Kidney (tissue), 14 donors: Measurements from ENCODE around the gene KCNA4. TPM values are rescaled to one million over a fixed set of nuclear protein-coding genes. Genes with fewer than 3 reads are reported as not detected.
"Not testable (repeated sequence)": the region's sequence is repeated elsewhere in the genome, so short reads cannot be mapped to it uniquely, and the experiment has no call there.

ENCODE experiments used
- DNase-seq, 5 donors: peaks; one replicate each; pipeline ENCODE4 v3.0.0-alpha.2; 2013 to 2020
- FAIRE-seq: peaks from 2 replicates; lab custom pipeline; 2012; peaks lifted over from hg19 to GRCh38; lab: Jason Lieb, UNC
- H3K27ac ChIP-seq, 2 donors: one replicate each; pipeline ENCODE4 v1.7.0; 2013; ENCODE audit warnings: low read depth in 2 of 2, low read length in 2 of 2, inconsistent platforms in 1 of 2
- H3K27me3 ChIP-seq: one replicate; pipeline ENCODE4 v1.7.1; 2013; ENCODE audit warnings: low read length, inconsistent platforms; ENCODE audit not compliant: control insufficient read depth, insufficient read depth
- H3K36me3 ChIP-seq, 3 donors: one replicate each; pipeline versions ENCODE4 v1.7.0 to v1.7.1; 2013; ENCODE audit warnings: low read length in 3 of 3, control low read depth in 1 of 3, inconsistent platforms in 1 of 3; ENCODE audit not compliant: insufficient read depth in 3 of 3, control insufficient read depth in 2 of 3
- H3K4me1 ChIP-seq, 3 donors: one replicate each; pipeline versions ENCODE4 v1.7.0 to v1.7.1; 2013; ENCODE audit warnings: low read length in 3 of 3, inconsistent platforms in 1 of 3, low read depth in 1 of 3; ENCODE audit not compliant: control insufficient read depth in 2 of 3, insufficient read depth in 2 of 3
- H3K4me3 ChIP-seq, 3 donors: one replicate each; pipeline versions ENCODE4 v1.7.0 to v1.8.1; 2013; ENCODE audit warnings: low read length in 3 of 3, control low read depth in 1 of 3, inconsistent platforms in 1 of 3
- H3K9ac ChIP-seq, 3 donors: one replicate each; pipeline versions ENCODE4 v1.7.0 to v1.7.1; 2013; ENCODE audit warnings: low read length in 3 of 3, control low read depth in 1 of 3, inconsistent platforms in 1 of 3
- H3K9me3 ChIP-seq, 3 donors: one replicate each; pipeline versions ENCODE4 v1.7.0 to v1.7.1; 2013; ENCODE audit warnings: low read length in 3 of 3, control low read depth in 1 of 3, inconsistent platforms in 1 of 3; ENCODE audit not compliant: control insufficient read depth in 2 of 3, insufficient read depth in 1 of 3
- intact Hi-C: fragments of 100-400 bp; cut with DNase I; formaldehyde crosslinking; loops from one replicate; pipeline ENCODE4 v1.11.1; 2022
- polyA plus RNA-seq: library from polyadenylated mRNA; stranded (reverse); fragments of 350-450 nt; fragmentation: Illumina TruSeq; extraction: RNeasy Lipid Tissue Mini Kit (QIAGEN cat#74804); gene quantifications from one replicate; pipeline ENCODE4 v1.2.3, GENCODE V29; 2014; ENCODE audit warnings: low read depth, low replicate concordance; ENCODE audit not compliant: insufficient read depth
- total RNA-seq: library from RNA; stranded (reverse); fragmentation: NEBNext Ultra II Directional; extraction: Animal tissue kit (Norgen Biotek cat#: 25700); gene quantifications from one replicate; pipeline ENCODE4 v1.2.1, GENCODE V29; 2021
- TF ChIP-seq, protein P1 (sequence below): IDR thresholded peaks from 3 replicates; pipeline ENCODE4 v1.5.1; 2012; ENCODE audit warnings: mild to moderate bottlenecking, moderate library complexity, borderline replicate concordance; ENCODE audit not compliant: insufficient read depth; ENCODE audit errors: extremely low read depth
- donor health status: control.
- donor health status: control.
- donor health status: control.
- donor health status: control.
- donor health status: control.
- donor health status: DM: yes; HTN: yes; CAD: no.
- donor health status: Normal renal cell carcinoma (clear cell type).

The KCNA4 gene
- total and polyA plus RNA-seq, 2 donors from 2014 or later, result 0.06 to 0.39 TPM

DNA sequence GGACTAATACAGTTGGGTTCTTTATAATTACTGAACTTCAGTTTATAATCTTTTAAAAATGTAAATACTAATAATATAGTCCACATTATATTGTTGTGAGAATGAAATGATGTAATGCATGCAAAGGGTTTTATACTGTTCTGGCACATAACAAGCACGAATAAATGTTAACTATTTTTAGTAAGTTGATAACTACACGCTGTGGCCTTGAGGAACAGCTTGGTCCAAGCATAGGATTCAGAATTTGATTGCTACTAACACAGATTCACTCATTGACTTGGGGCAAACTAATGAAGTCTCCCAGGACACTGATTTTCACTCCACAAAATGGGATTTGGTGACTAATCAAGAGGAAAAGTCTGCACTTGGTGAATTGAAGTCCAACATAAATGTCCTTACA is 38.3 kb downstream of the KCNA4 start:
- intact Hi-C loops, result no loop called here
- no peak overlapping the region for H3K4me3 ChIP-seq
- no peak overlapping the region for H3K27ac ChIP-seq
- TF ChIP-seq, protein P1, sequence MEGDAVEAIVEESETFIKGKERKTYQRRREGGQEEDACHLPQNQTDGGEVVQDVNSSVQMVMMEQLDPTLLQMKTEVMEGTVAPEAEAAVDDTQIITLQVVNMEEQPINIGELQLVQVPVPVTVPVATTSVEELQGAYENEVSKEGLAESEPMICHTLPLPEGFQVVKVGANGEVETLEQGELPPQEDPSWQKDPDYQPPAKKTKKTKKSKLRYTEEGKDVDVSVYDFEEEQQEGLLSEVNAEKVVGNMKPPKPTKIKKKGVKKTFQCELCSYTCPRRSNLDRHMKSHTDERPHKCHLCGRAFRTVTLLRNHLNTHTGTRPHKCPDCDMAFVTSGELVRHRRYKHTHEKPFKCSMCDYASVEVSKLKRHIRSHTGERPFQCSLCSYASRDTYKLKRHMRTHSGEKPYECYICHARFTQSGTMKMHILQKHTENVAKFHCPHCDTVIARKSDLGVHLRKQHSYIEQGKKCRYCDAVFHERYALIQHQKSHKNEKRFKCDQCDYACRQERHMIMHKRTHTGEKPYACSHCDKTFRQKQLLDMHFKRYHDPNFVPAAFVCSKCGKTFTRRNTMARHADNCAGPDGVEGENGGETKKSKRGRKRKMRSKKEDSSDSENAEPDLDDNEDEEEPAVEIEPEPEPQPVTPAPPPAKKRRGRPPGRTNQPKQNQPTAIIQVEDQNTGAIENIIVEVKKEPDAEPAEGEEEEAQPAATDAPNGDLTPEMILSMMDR, result no peak
- FAIRE-seq (no peak), DNase-seq (no peak)
- no peaks in the 10 kb centered on the region for H3K27me3 ChIP-seq
- H3K36me3 ChIP-seq, result no peaks in the 10 kb centered on the region
- H3K4me1 ChIP-seq, result no peaks in the 10 kb centered on the region
- no peaks in the 10 kb centered on the region for H3K9me3 ChIP-seq
- H3K9ac ChIP-seq, result no peak overlapping the region

DNA sequence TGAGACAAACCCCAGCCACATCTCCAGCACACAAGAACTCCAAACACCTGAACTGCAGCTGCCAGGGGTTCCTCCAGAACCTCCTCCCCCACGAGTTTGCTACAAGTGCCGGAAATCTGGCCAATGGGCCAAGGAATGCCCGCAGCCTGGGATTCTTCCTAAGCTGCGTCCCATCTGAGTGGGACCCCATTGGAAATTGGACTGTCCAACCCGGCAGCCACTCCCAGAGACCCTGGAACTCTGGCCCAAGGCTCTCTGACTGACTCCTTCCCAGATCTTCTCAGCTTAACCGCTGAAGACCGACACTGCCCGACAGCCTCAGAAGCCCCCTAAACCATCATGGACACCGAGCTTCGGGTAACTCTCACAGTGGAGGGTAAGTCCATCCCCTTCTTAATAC is 41.2 kb downstream of the KCNA4 start:
- H3K27me3 ChIP-seq, H3K27ac ChIP-seq, H3K9ac ChIP-seq, H3K36me3 ChIP-seq, H3K4me1 ChIP-seq, DNase-seq, H3K9me3 ChIP-seq, intact Hi-C loops, FAIRE-seq, H3K4me3 ChIP-seq: not testable (repeated sequence)

DNA sequence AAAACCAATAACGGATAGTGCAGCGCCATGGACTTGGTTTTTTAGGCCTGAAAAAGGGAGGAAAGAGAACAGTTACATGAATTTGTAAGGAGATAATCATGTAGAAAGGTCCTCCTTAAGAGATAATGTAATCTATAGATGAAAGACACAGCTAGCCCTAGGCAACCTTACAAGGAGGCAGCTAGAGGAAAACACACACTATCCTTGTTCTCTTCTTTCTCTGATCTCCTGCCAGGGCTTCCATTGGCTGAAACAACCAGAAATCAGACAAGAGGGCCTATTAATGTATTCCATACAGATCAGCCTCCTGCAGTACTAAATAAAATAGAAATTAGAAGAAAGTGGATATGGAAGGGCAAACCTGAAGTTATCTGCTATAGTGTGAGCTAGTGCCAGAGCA is 53.0 kb downstream of the KCNA4 start:
- H3K4me1 ChIP-seq, result no peaks in the 10 kb centered on the region
- no peak overlapping the region for H3K4me3 ChIP-seq
- intact Hi-C loops, result no loop called here
- no peak overlapping the region for H3K9ac ChIP-seq
- H3K27ac ChIP-seq, result no peak overlapping the region
- DNase-seq (no peak), FAIRE-seq (no peak)
- H3K36me3 ChIP-seq, result no peaks in the 10 kb centered on the region
- TF ChIP-seq, protein P1, result no peak
- H3K27me3 ChIP-seq, result no peaks in the 10 kb centered on the region
- no peaks in the 10 kb centered on the region for H3K9me3 ChIP-seq

DNA sequence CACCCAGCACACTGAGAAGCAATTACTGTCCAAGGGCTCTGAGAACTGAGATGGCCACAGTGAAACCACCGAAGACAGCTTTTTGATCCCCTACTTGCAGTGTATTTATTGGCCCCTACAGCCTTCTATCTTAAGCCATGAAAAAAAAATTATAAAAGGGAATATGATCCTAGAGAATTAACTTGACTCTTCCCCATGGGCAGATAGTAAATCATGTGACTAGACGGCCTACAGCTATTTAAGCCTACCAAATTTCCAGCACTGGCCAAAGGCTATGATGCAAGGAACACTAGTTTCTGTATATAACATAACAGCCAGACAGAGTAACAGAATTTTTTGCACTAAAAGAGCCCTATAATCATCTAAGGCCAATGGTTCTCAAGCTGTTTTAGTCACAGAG is 53.8 kb downstream of the KCNA4 start:
- no peak for DNase-seq
- Histone ChIP-seq H3K4me1 (no peaks in the 10 kb centered on the region), H3K9ac (no peak overlapping the region), H3K36me3 (no peaks in the 10 kb centered on the region), H3K9me3 (no peaks in the 10 kb centered on the region), H3K27ac (no peak overlapping the region), H3K4me3 (no peak overlapping the region), H3K27me3 (no peaks in the 10 kb centered on the region)
- FAIRE-seq, result no peak
- TF ChIP-seq, protein P1, result no peak
- intact Hi-C loops, result no loop called here
